T-helper 17 cell (primary cell): ENCODE results near the gene HCST. TPM values are rescaled to one million over a fixed set of nuclear protein-coding genes. Genes with fewer than 3 reads are reported as not detected.
"Not testable (repeated sequence)": the region's sequence is repeated elsewhere in the genome, so short reads cannot be mapped to it uniquely, and the experiment has no call there.

Source experiments
- ATAC-seq: fragments of 150-1000 bp; cut with Tn5 transposase; 2 replicates; pipeline ENCODE4 v1.10.0; 2021; ENCODE audit warnings: mild to moderate bottlenecking, moderate library complexity
- DNase-seq, 3 donors: peaks; one replicate each; pipeline versions ENCODE4 v3.0.0 to v3.0.0-alpha.2; 2020 to 2021
- H3K9me3 ChIP-seq: one replicate; pipeline ENCODE4 v1.7.0; 2013; ENCODE audit warnings: low read length, mild to moderate bottlenecking; ENCODE audit not compliant: control insufficient read depth, poor library complexity, severe bottlenecking
- H3K27ac Mint-ChIP-seq: one replicate; pipeline ENCODE4 v1.8.0; 2022; ENCODE audit warnings: mild to moderate bottlenecking, moderate library complexity, mixed read lengths
- H3K27me3 Mint-ChIP-seq: one replicate; pipeline ENCODE4 v1.8.0; 2022; ENCODE audit warnings: mixed read lengths
- H3K36me3 Mint-ChIP-seq: one replicate; pipeline ENCODE4 v1.8.0; 2022; ENCODE audit warnings: low read depth, mixed read lengths
- H3K4me1 Mint-ChIP-seq: one replicate; pipeline ENCODE4 v1.8.0; 2022; ENCODE audit warnings: mild to moderate bottlenecking, mixed read lengths
- H3K4me3 Mint-ChIP-seq: one replicate; pipeline ENCODE4 v1.8.0; 2022; ENCODE audit warnings: mild to moderate bottlenecking, moderate library complexity, mixed read lengths
- total RNA-seq, 4 donors: library from RNA in 2 of 4; stranded (reverse) in 2 of 4; gene quantifications; one replicate each; pipeline ENCODE4 v1.2.3 and lab custom pipeline; 2022 to 2026

HCST gene
- total RNA-seq, 2 donors from 2014 or later: 63.0 to 73.7 TPM

- H3K27ac Mint-ChIP-seq: peak overlapping the region; percentile 100
- no peaks in the 10 kb centered on the region for H3K27me3 Mint-ChIP-seq
- H3K9me3 ChIP-seq: no peaks in the 10 kb centered on the region
- peaks cover 3% of the 10 kb centered on the region for H3K36me3 Mint-ChIP-seq
- peak; percentile 80 to 85 (median 81) for DNase-seq
- peak; percentile 65 for ATAC-seq
- H3K4me1 Mint-ChIP-seq: peaks cover 38% of the 10 kb centered on the region
- H3K4me3 Mint-ChIP-seq: peak overlapping the region; percentile 98
Observed at GRCh38 chr19:35903550-35904179, 1.3 kb downstream of the HCST start.

GRCh38 chr19:35904311-35905068, 2.2 kb downstream of the HCST start:
- no peaks in the 10 kb centered on the region for H3K27me3 Mint-ChIP-seq
- DNase-seq (no peak), ATAC-seq (no peak)
- H3K9me3 ChIP-seq: no peaks in the 10 kb centered on the region
- peak overlapping the region; percentile 5 for H3K4me3 Mint-ChIP-seq
- H3K27ac Mint-ChIP-seq: peak overlapping the region; percentile 100
- H3K4me1 Mint-ChIP-seq: peaks cover 42% of the 10 kb centered on the region
- peaks cover 3% of the 10 kb centered on the region for H3K36me3 Mint-ChIP-seq

GRCh38 chr19:35905178-35905727, 2.9 kb downstream of the HCST start:
- no peaks in the 10 kb centered on the region for H3K27me3 Mint-ChIP-seq
- peaks cover 40% of the 10 kb centered on the region for H3K4me1 Mint-ChIP-seq
- peak overlapping the region; percentile 100 for H3K27ac Mint-ChIP-seq
- H3K36me3 Mint-ChIP-seq: peaks cover 3% of the 10 kb centered on the region
- no peak overlapping the region for H3K4me3 Mint-ChIP-seq
- ATAC-seq (no peak), DNase-seq (no peak)
- no peaks in the 10 kb centered on the region for H3K9me3 ChIP-seq

- no peaks in the 10 kb centered on the region for H3K9me3 ChIP-seq
- ATAC-seq (no peak), DNase-seq (no peak)
- peaks cover 3% of the 10 kb centered on the region for H3K36me3 Mint-ChIP-seq
- H3K27me3 Mint-ChIP-seq: no peaks in the 10 kb centered on the region
- no peak overlapping the region for H3K4me3 Mint-ChIP-seq
- peaks cover 28% of the 10 kb centered on the region for H3K4me1 Mint-ChIP-seq
- H3K27ac Mint-ChIP-seq: no peak overlapping the region
Observed at GRCh38 chr19:35907377-35907745, 5.0 kb downstream of the HCST start.

- ATAC-seq: no peak
- H3K27ac Mint-ChIP-seq: no peak within 1 kb of the TSS
- peaks cover 3% of the 10 kb centered on the region for H3K36me3 Mint-ChIP-seq
- DNase-seq: no peak
- peaks cover 22% of the 10 kb centered on the region for H3K4me1 Mint-ChIP-seq
- H3K4me3 Mint-ChIP-seq: peak within 1 kb of the TSS; percentile 19
- no peaks in the 10 kb centered on the region for H3K27me3 Mint-ChIP-seq
- H3K9me3 ChIP-seq: no peaks in the 10 kb centered on the region
Observed at GRCh38 chr19:35908010-35908441, 5.7 kb downstream of the HCST start, which contains the start of gene TYROBP. Gene TYROBP (minus strand): TSS chr19:35908295. CDS start chr19:35908228, 67 bp downstream.

- H3K27ac Mint-ChIP-seq: no peak overlapping the region
Observed at GRCh38 chr19:35908973-35909683, 6.8 kb downstream of the HCST start.

GRCh38 chr19:35909684-35910035, 7.3 kb downstream of the HCST start:
- H3K27me3 Mint-ChIP-seq: no peaks in the 10 kb centered on the region
- no peak overlapping the region for H3K4me3 Mint-ChIP-seq
- no peak for ATAC-seq

More at GRCh38 chr19:35908973-35909683, 6.8 kb downstream of the HCST start:
- H3K27me3 Mint-ChIP-seq: no peaks in the 10 kb centered on the region
- H3K9me3 ChIP-seq: no peaks in the 10 kb centered on the region
- ATAC-seq: peak; percentile 80
- H3K4me3 Mint-ChIP-seq: peak overlapping the region; percentile 19
- peaks cover 13% of the 10 kb centered on the region for H3K4me1 Mint-ChIP-seq
- no peaks in the 10 kb centered on the region for H3K36me3 Mint-ChIP-seq
- no peak for DNase-seq

GRCh38 chr19:35910355-35910754, 8.0 kb downstream of the HCST start:
- not testable (repeated sequence) for H3K36me3 Mint-ChIP-seq, DNase-seq, H3K27ac Mint-ChIP-seq, H3K4me3 Mint-ChIP-seq, H3K4me1 Mint-ChIP-seq, ATAC-seq, H3K27me3 Mint-ChIP-seq, H3K9me3 ChIP-seq

More at GRCh38 chr19:35909684-35910035, 7.3 kb downstream of the HCST start:
- Mint-ChIP-seq H3K4me1 (peaks cover 8% of the 10 kb centered on the region), H3K27ac (no peak overlapping the region), H3K36me3 (no peaks in the 10 kb centered on the region)
- H3K9me3 ChIP-seq: no peaks in the 10 kb centered on the region
- DNase-seq: no peak

- Mint-ChIP-seq H3K27ac (no peak overlapping the region), H3K27me3 (no peaks in the 10 kb centered on the region), H3K4me3 (no peak overlapping the region), H3K36me3 (no peaks in the 10 kb centered on the region), H3K4me1 (peaks cover 8% of the 10 kb centered on the region)
- DNase-seq (no peak), ATAC-seq (no peak)
- no peaks in the 10 kb centered on the region for H3K9me3 ChIP-seq
Observed at GRCh38 chr19:35911173-35911572, 8.8 kb downstream of the HCST start.

- Mint-ChIP-seq H3K4me1 (peaks cover 8% of the 10 kb centered on the region), H3K4me3 (no peak overlapping the region), H3K27me3 (no peaks in the 10 kb centered on the region), H3K27ac (no peak overlapping the region), H3K36me3 (no peaks in the 10 kb centered on the region)
- no peaks in the 10 kb centered on the region for H3K9me3 ChIP-seq
- ATAC-seq: no peak
- DNase-seq: no peak
Observed at GRCh38 chr19:35911790-35912189, 9.5 kb downstream of the HCST start.

- no peaks in the 10 kb centered on the region for H3K9me3 ChIP-seq
- ATAC-seq (no peak), DNase-seq (no peak)
- H3K4me1 Mint-ChIP-seq: peaks cover 8% of the 10 kb centered on the region
- H3K36me3 Mint-ChIP-seq: peaks cover 2% of the 10 kb centered on the region
- H3K4me3 Mint-ChIP-seq: no peak overlapping the region
- H3K27me3 Mint-ChIP-seq: no peaks in the 10 kb centered on the region
- peak overlapping the region; percentile 6 for H3K27ac Mint-ChIP-seq
Observed at GRCh38 chr19:35913589-35913988, 11.3 kb downstream of the HCST start.

GRCh38 chr19:35915443-35915842, 13.1 kb downstream of the HCST start:
- peaks cover 2% of the 10 kb centered on the region for H3K4me1 Mint-ChIP-seq
- peak overlapping the region; percentile 32 for H3K27ac Mint-ChIP-seq
- DNase-seq (no peak), ATAC-seq (no peak)
- no peaks in the 10 kb centered on the region for H3K9me3 ChIP-seq
- no peak overlapping the region for H3K4me3 Mint-ChIP-seq
- peaks cover 2% of the 10 kb centered on the region for H3K36me3 Mint-ChIP-seq
- H3K27me3 Mint-ChIP-seq: no peaks in the 10 kb centered on the region

- H3K27me3 Mint-ChIP-seq: no peaks in the 10 kb centered on the region
- no peak overlapping the region for H3K4me3 Mint-ChIP-seq
- DNase-seq (no peak), ATAC-seq (no peak)
- H3K36me3 Mint-ChIP-seq: peaks cover 2% of the 10 kb centered on the region
- no peak overlapping the region for H3K27ac Mint-ChIP-seq
- H3K4me1 Mint-ChIP-seq: peaks cover 2% of the 10 kb centered on the region
- no peaks in the 10 kb centered on the region for H3K9me3 ChIP-seq
Observed at GRCh38 chr19:35919306-35919705, 17.0 kb downstream of the HCST start.
